GM12891 (cell line): ENCODE data around the gene EHMT1.

Experiments
- POLR2A ChIP-seq: IDR thresholded peaks from 2 replicates; pipeline ENCODE4 v1.6.1; 2011; ENCODE audit warnings: low read depth, low read length, control low read depth
- POLR2AphosphoS5 ChIP-seq: IDR thresholded peaks from 2 replicates; pipeline ENCODE4 v1.6.1; 2011; ENCODE audit warnings: low read depth, low read length, control low read depth
- SPI1 ChIP-seq: IDR thresholded peaks from 2 replicates; pipeline ENCODE4 v1.6.1; 2011; ENCODE audit warnings: low read depth, low read length, control low read depth
- TAF1 ChIP-seq: IDR thresholded peaks from 2 replicates; pipeline ENCODE4 v1.6.1; 2011; ENCODE audit warnings: low read depth, low read length, control low read depth

DNA sequence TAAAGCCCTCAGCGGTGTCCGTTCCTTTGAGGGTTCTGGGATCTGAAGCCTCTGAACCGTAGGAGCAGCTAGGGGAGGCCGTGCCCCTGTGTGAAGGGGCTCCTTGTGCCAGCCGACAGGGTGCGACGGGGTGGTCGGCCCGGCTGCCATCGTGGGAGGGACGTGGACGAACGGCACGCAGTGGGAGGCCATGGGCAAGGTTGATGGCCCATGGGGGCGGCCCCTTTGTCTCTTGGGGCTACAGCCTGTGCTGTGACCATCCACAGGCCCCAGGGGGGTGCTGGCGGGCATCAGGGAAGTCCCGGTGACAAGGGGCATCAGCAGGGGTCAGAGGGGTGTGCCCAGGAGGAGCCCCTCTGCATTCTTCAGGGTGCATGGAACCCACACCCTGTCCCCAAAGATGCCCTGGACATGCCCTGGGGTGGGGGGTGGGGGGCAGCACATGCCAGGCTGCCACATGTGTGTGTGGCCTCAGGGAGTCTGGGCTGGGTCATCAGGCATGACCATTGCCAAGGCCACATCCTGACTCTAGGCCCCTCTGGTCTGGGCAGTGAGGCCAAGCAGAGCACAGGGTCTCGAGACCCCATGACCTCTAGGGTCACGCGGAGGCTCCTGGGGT is 209.2 kb downstream of the EHMT1 start:
- TF ChIP-seq TAF1 (no peak), POLR2A (no peak), POLR2AphosphoS5 (no peak), SPI1 (no peak)
